H1 (cell line): Measurements from ENCODE around the gene DDAH2. TPM values are rescaled to one million over a fixed set of nuclear protein-coding genes. Genes with fewer than 3 reads are reported as not detected.

ENCODE experiments used
- CTCF ChIA-PET: fragments of 300-600 bp; sonication (Branson Sonifier 250); formaldehyde crosslinking; loops from one replicate; lab custom pipeline; 2021; ENCODE audit not compliant: partially characterized antibody; lab: Charles Lee
- POLR2A ChIA-PET: fragments of 300-600 bp; sonication (Branson Sonifier 250); formaldehyde crosslinking; loops from one replicate; lab custom pipeline; 2021; ENCODE audit warnings: inconsistent platforms; ENCODE audit not compliant: partially characterized antibody; lab: Charles Lee
- DNase-seq, 2 experiments: peaks; one replicate each; pipeline versions ENCODE4 v3.0.0 to v3.0.0-alpha.2; 2010 to 2022; ENCODE audit warnings: low spot score in 2 of 2, low read depth in 1 of 2, mixed read lengths in 1 of 2
- FAIRE-seq: peaks from 2 replicates; lab custom pipeline; 2011; peaks lifted over from hg19 to GRCh38; lab: Jason Lieb, UNC
- H2AFZ ChIP-seq: 2 replicates; pipeline ENCODE4 v1.8.1; 2012; ENCODE audit warnings: low read length, inconsistent platforms
- H2AK5ac ChIP-seq: 2 replicates; pipeline ENCODE4 v1.6.1; 2013; ENCODE audit warnings: low read depth, low read length
- H2BK120ac ChIP-seq: replicated peaks from 2 replicates; pipeline ENCODE3; 2013; ENCODE audit warnings: low read depth, low read length, inconsistent platforms
- H2BK12ac ChIP-seq: 2 replicates; pipeline ENCODE4 v1.6.1; 2013; ENCODE audit warnings: low read depth, low read length
- H2BK15ac ChIP-seq: 2 replicates; pipeline ENCODE4 v1.6.1; 2013; ENCODE audit warnings: low read length
- H2BK20ac ChIP-seq: 2 replicates; pipeline ENCODE4 v1.6.1; 2013; ENCODE audit warnings: low read length
- H2BK5ac ChIP-seq: 2 replicates; pipeline ENCODE4 v1.6.1; 2013; ENCODE audit warnings: low read depth, low read length
- H3K14ac ChIP-seq: 2 replicates; pipeline ENCODE4 v1.6.1; 2013; ENCODE audit warnings: inconsistent platforms; ENCODE audit not compliant: insufficient read length
- H3K18ac ChIP-seq: 2 replicates; pipeline ENCODE4 v1.6.1; 2013; ENCODE audit warnings: low read length; ENCODE audit errors: extremely low read depth
- H3K23ac ChIP-seq: 2 replicates; pipeline ENCODE4 v1.6.1; 2013; ENCODE audit warnings: inconsistent platforms; ENCODE audit not compliant: insufficient read length
- H3K23me2 ChIP-seq: 2 replicates; pipeline ENCODE4 v1.6.1; 2013; ENCODE audit warnings: low read depth, low read length
- H3K27ac ChIP-seq: 2 replicates; pipeline ENCODE4 v1.6.1; 2011; ENCODE audit warnings: low read depth, low read length, inconsistent platforms
- H3K27me3 ChIP-seq, 4 experiments: replicated peaks in 1 of 4; 1 replicate in 1 of 4; 2 replicates in 3 of 4; pipeline versions ENCODE4 v1.6.1 to v1.8.1; 2011 to 2013; ENCODE audit warnings: low read length in 3 of 4, mild to moderate bottlenecking in 3 of 4, inconsistent platforms in 2 of 4, mixed read lengths in 2 of 4, moderate library complexity in 1 of 4; ENCODE audit not compliant: control insufficient read depth in 3 of 4, insufficient read depth in 3 of 4; ENCODE audit errors: extremely low read depth in 1 of 4
- H3K36me3 ChIP-seq, 4 experiments: 2 replicates each; pipeline versions ENCODE4 v1.6.1 to v1.8.1; 2011 to 2013; ENCODE audit warnings: mild to moderate bottlenecking in 4 of 4, low read length in 3 of 4, moderate library complexity in 2 of 4, control low read depth in 1 of 4, inconsistent platforms in 1 of 4; ENCODE audit not compliant: insufficient read depth in 4 of 4, control insufficient read depth in 2 of 4
- H3K4ac ChIP-seq: replicated peaks from 2 replicates; pipeline ENCODE3; 2013; ENCODE audit warnings: low read length, low read depth, mixed read lengths, inconsistent platforms; ENCODE audit not compliant: insufficient read length
- H3K4me1 ChIP-seq, 4 experiments: replicated peaks in 1 of 4; 1 replicate in 1 of 4; 2 replicates in 3 of 4; pipeline versions ENCODE4 v1.6.1 to v1.8.1; 2011 to 2013; ENCODE audit warnings: low read length in 3 of 4, inconsistent platforms in 2 of 4, mixed read lengths in 1 of 4; ENCODE audit not compliant: insufficient read depth in 4 of 4, control insufficient read depth in 3 of 4
- H3K4me2 ChIP-seq, 2 experiments: 2 replicates each; pipeline versions ENCODE4 v1.6.1 to v1.8.1; 2011 to 2013; ENCODE audit warnings: low read depth in 2 of 2, low read length in 2 of 2, control low read depth in 1 of 2, inconsistent platforms in 1 of 2, mild to moderate bottlenecking in 1 of 2; ENCODE audit not compliant: insufficient read depth in 1 of 2
- H3K4me3 ChIP-seq, 4 experiments: fragments of 200-600, 300-600 bp in 1 of 4; sonication (generic), shearing (Covaris generic), sonication (Bioruptor Twin) in 1 of 4; 2 replicates each; pipeline versions ENCODE4 v1.5.1 to v1.8.1; 2011 to 2016; ENCODE audit warnings: low read length in 4 of 4, low read depth in 3 of 4, control low read depth in 2 of 4, inconsistent platforms in 2 of 4, mild to moderate bottlenecking in 2 of 4, mixed read lengths in 1 of 4, moderate library complexity in 1 of 4; ENCODE audit not compliant: insufficient read depth in 2 of 4; ENCODE audit errors: extremely low read depth in 1 of 4
- H3K56ac ChIP-seq: replicated peaks from 2 replicates; pipeline ENCODE3; 2013; ENCODE audit warnings: low read depth, mild to moderate bottlenecking, mixed read lengths, low read length, inconsistent platforms; ENCODE audit not compliant: insufficient read length
- H3K79me1 ChIP-seq: 2 replicates; pipeline ENCODE4 v1.6.1; 2013; ENCODE audit warnings: low read depth, low read length, control low read depth
- H3K79me2 ChIP-seq, 2 experiments: 2 replicates each; pipeline versions ENCODE4 v1.6.1 to v1.8.1; 2012 to 2013; ENCODE audit warnings: low read length in 2 of 2, mild to moderate bottlenecking in 2 of 2, inconsistent platforms in 1 of 2; ENCODE audit not compliant: insufficient read depth in 2 of 2, control insufficient read depth in 1 of 2
- H3K9ac ChIP-seq, 4 experiments: replicated peaks in 1 of 4; 1 replicate in 1 of 4; 2 replicates in 3 of 4; pipeline versions ENCODE4 v1.6.1 to v1.8.1; 2011 to 2013; ENCODE audit warnings: low read depth in 3 of 4, low read length in 3 of 4, control low read depth in 2 of 4, mild to moderate bottlenecking in 2 of 4, moderate library complexity in 2 of 4, inconsistent platforms in 1 of 4; ENCODE audit errors: extremely low read depth in 1 of 4
- H3K9me3 ChIP-seq, 2 experiments: 2 replicates each; pipeline versions ENCODE4 v1.6.1 to v1.8.1; 2012 to 2013; ENCODE audit warnings: mild to moderate bottlenecking in 2 of 2, moderate library complexity in 2 of 2, control low read depth in 1 of 2, inconsistent platforms in 1 of 2, low read depth in 1 of 2, low read length in 1 of 2, mixed read lengths in 1 of 2; ENCODE audit not compliant: insufficient read depth in 2 of 2
- H4K20me1 ChIP-seq, 2 experiments: replicated peaks in 1 of 2; 2 replicates each; pipeline versions ENCODE3 to v1.8.1; 2011 to 2013; ENCODE audit warnings: inconsistent platforms in 2 of 2, low read length in 2 of 2, mild to moderate bottlenecking in 1 of 2; ENCODE audit not compliant: insufficient read depth in 2 of 2, control insufficient read depth in 1 of 2
- H4K5ac ChIP-seq: 2 replicates; pipeline ENCODE4 v1.6.1; 2013; ENCODE audit warnings: low read length, low read depth, mixed read lengths, inconsistent platforms; ENCODE audit not compliant: insufficient read length
- H4K8ac ChIP-seq: 2 replicates; pipeline ENCODE4 v1.8.0; 2013; ENCODE audit warnings: mild to moderate bottlenecking, moderate library complexity, low read length, inconsistent platforms; ENCODE audit not compliant: insufficient read depth; ENCODE audit errors: extremely low read depth
- H4K91ac ChIP-seq: replicated peaks from 2 replicates; pipeline ENCODE3; 2013; ENCODE audit warnings: low read length, mixed read lengths, inconsistent platforms; ENCODE audit not compliant: insufficient read length
- ASH2L ChIP-seq: fragments of 200-600, 300-600 bp; sonication (generic); IDR thresholded peaks from one replicate; pipeline ENCODE4 v1.7.1; 2017; ENCODE audit warnings: low read length
- EP300 ChIP-seq, 2 experiments: IDR thresholded peaks; 1 replicate in 1 of 2; 2 replicates in 1 of 2; pipeline ENCODE4 v1.6.1; 2011 to 2012; ENCODE audit warnings: low read depth in 2 of 2, low read length in 2 of 2, mild to moderate bottlenecking in 2 of 2, borderline replicate concordance in 1 of 2, inconsistent platforms in 1 of 2, moderate library complexity in 1 of 2
- JUN ChIP-seq: IDR thresholded peaks from 2 replicates; pipeline ENCODE4 v1.6.1; 2011; ENCODE audit warnings: low read depth, mild to moderate bottlenecking, improper control_type of control experiment, low read length
- JUND ChIP-seq: IDR thresholded peaks from 2 replicates; pipeline ENCODE4 v1.6.1; 2011; ENCODE audit warnings: mild to moderate bottlenecking, improper control_type of control experiment, low read length
- MAFK ChIP-seq: IDR thresholded peaks from 2 replicates; pipeline ENCODE4 v1.6.1; 2012; ENCODE audit warnings: low read depth, mild to moderate bottlenecking, improper control_type of control experiment, low read length
- POLR2A ChIP-seq, 2 experiments: IDR thresholded peaks; 1 replicate in 1 of 2; 2 replicates in 1 of 2; pipeline ENCODE4 v1.6.1; 2011; ENCODE audit warnings: low read depth in 2 of 2, low read length in 2 of 2, mild to moderate bottlenecking in 2 of 2; ENCODE audit errors: control extremely low read depth in 1 of 2
- SAP30 ChIP-seq: fragments of 300-600 bp; sonication (generic); IDR thresholded peaks from 2 replicates; pipeline ENCODE4 v1.7.1; 2012; ENCODE audit warnings: low read length, moderate library complexity, mild to moderate bottlenecking, inconsistent platforms; ENCODE audit not compliant: insufficient read depth, insufficient replicate concordance
- SIN3A ChIP-seq, 2 experiments: IDR thresholded peaks in 1 of 2; conservative IDR thresholded peaks in 1 of 2; 2 replicates each; pipeline ENCODE4 v1.6.1; 2011 to 2012; ENCODE audit warnings: low read length in 2 of 2, improper control_type of control experiment in 1 of 2, low read depth in 1 of 2, mild to moderate bottlenecking in 1 of 2
- SIX5 ChIP-seq: IDR thresholded peaks from 2 replicates; pipeline ENCODE4 v1.6.1; 2011; ENCODE audit warnings: mild to moderate bottlenecking, low read depth, low read length
- SP1 ChIP-seq: IDR thresholded peaks from 2 replicates; pipeline ENCODE4 v1.6.1; 2011; ENCODE audit warnings: low read depth, low read length
- TAF1 ChIP-seq: IDR thresholded peaks from 2 replicates; pipeline ENCODE4 v1.6.1; 2011; ENCODE audit warnings: mild to moderate bottlenecking, low read depth, low read length
- WGBS, 2 experiments: shearing (Covaris generic) in 1 of 2; methylation state at CpG; one replicate each; pipeline versions ENCODE4 v1.1.6 to v1.1.7; 2013 to 2015; ENCODE audit warnings: low lambda C conversion rate in 2 of 2, mixed read lengths in 2 of 2, inconsistent platforms in 1 of 2, low coverage in 1 of 2, missing lambda C conversion rate in 1 of 2; ENCODE audit not compliant: insufficient replicate concordance in 2 of 2, insufficient coverage in 1 of 2, insufficient read length in 1 of 2; ENCODE audit errors: extremely low coverage in 1 of 2, missing lambda C conversion rate in 1 of 2; 5-methylcytosine and 5-hydroxymethylcytosine counted together
- polyA plus RNA-seq, 7 experiments: library from polyadenylated mRNA; depleted of rRNA in 3 of 7; stranded (reverse) in 5 of 7; unstranded in 2 of 7; fragments of >200 nt in 5 of 7; fragments of 200-250 nt in 2 of 7; gene quantifications; 1 replicate in 5 of 7; 2 replicates in 1 of 7; 4 replicates in 1 of 7; pipeline versions ENCODE4 v1.2.1 to v1.2.3, GENCODE V29; 2011 to 2013; ENCODE audit warnings: missing spikeins in 2 of 7, mixed read lengths in 2 of 7
- total RNA-seq: library from RNA; stranded (reverse); fragmentation: NEBNext Ultra II Directional; extraction: Animal tissue kit (Norgen Biotek cat#: 25700); gene quantifications from 2 replicates; pipeline ENCODE4 v1.2.1, GENCODE V29; 2021

DDAH2 gene
- total and polyA plus RNA-seq, 2 of the 8 experiments (the other 6 are each of a cell fraction or from before 2014, with no cell fraction given) = 53.3 to 73.5 TPM

GRCh38 chr6:31734821-31735406 lies 5.8 kb upstream of the DDAH2 start:
- H3K27ac ChIP-seq = peak overlapping the region; percentile 25
- 0 out of 2 replicates have a peak overlapping the region, but pooled peaks have one; percentile 61 for H2BK20ac ChIP-seq
- H3K23ac ChIP-seq = no peak overlapping the region
- peaks cover 20% of the 10 kb centered on the region for H3K23me2 ChIP-seq
- H3K4me2 ChIP-seq = peak overlapping the region; percentile 78 to 99
- POLR2A ChIA-PET = interaction anchor here (0.6 to 8.7 kb wide), 29 partner anchors 10 to 346 kb away, joined by 3 to 73 read pairs (median 4); partner anchors contain the start of genes CSNK2B, DDX39B, GPANK1 and LY6G6C
- H4K20me1 ChIP-seq = peaks cover 4 to 5% of the 10 kb centered on the region in 2 experiments
- H3K14ac ChIP-seq = no peak overlapping the region
- H3K79me2 ChIP-seq = peaks cover 0 to 26% of the 10 kb centered on the region in 2 experiments; a peak in 2 of 4 replicates
- CTCF ChIA-PET = interaction anchor here (0.6 to 5.6 kb wide), 11 partner anchors 10 to 287 kb away, joined by 3 to 23 read pairs (median 3); no protein-coding TSS in a partner anchor
- no peaks in the 10 kb centered on the region for H3K27me3 ChIP-seq
- peak overlapping the region; percentile 42; the same call in 1 of the 2 replicates for H4K8ac ChIP-seq
- H3K4ac ChIP-seq = no peak overlapping the region
- H2BK5ac ChIP-seq = peak overlapping the region; percentile 97
- peaks cover 8% of the 10 kb centered on the region; the same call in 1 of the 2 replicates for H3K79me1 ChIP-seq
- H2BK15ac ChIP-seq = peak overlapping the region; percentile 54; the same call in 1 of the 2 replicates
- peak overlapping the region in 3 of 4 experiments; percentile 40 to 77 (median 63); a peak in 6 of 7 replicates for H3K9ac ChIP-seq
- 3% methylated on average over 17 of the region's 18 CpGs; no CpG with 5 or more reads in 1 of the 2 experiments for WGBS, 2 experiments
- DNase-seq (peak; percentile 56 to 74), FAIRE-seq (no peak)
- H3K4me1 ChIP-seq = peaks cover 22 to 32% (median 25%) of the 10 kb centered on the region in 4 experiments
- peak overlapping the region; percentile 71; the same call in 1 of the 2 replicates for H3K18ac ChIP-seq
- no peak overlapping the region for H3K56ac ChIP-seq
- no peaks in the 10 kb centered on the region for H3K9me3 ChIP-seq
- peak overlapping the region; percentile 82 to 98 (median 92) for H3K4me3 ChIP-seq
- H2BK12ac ChIP-seq = 0 out of 2 replicates have a peak overlapping the region, but pooled peaks have one; percentile 1
- no peak overlapping the region for H2AFZ ChIP-seq
- no peak overlapping the region for H2BK120ac ChIP-seq
- H4K91ac ChIP-seq = no peak overlapping the region
- H4K5ac ChIP-seq = no peak overlapping the region
- no peak overlapping the region for H2AK5ac ChIP-seq
- H3K36me3 ChIP-seq = peaks cover 10 to 30% (median 21%) of the 10 kb centered on the region in 4 experiments
- TF ChIP-seq JUN (peak; percentile 74), SAP30 (peak; percentile 88), POLR2A (IDR thresholded peaks at IDR 0.05; ENCODE audit: control extremely low read depth in 1 of 2, low read depth in 2 of 2, low read length in 2 of 2) (peak in 1 of 2 experiments; percentile 43; a peak in 1 of 3 replicates), TAF1 (0 out of 2 replicates have a peak, but pooled peaks have one; percentile 24), EP300 (IDR thresholded peaks at IDR 0.05; ENCODE audit: borderline replicate concordance in 1 of 2, low read depth in 2 of 2, low read length in 2 of 2) (peak in 1 of 2 experiments; percentile 47; a peak in 1 of 3 replicates), SIN3A (conservative IDR thresholded peaks at IDR 0.05 in 1 of 2, IDR thresholded peaks at IDR 0.05 in 1 of 2; ENCODE audit: low read depth in 1 of 2, low read length in 2 of 2) (peak; percentile 93 to 94; a peak in 3 of 4 replicates), SIX5 (no peak), ASH2L (peak; percentile 18), SP1 (peak; percentile 72; the same call in 1 of the 2 replicates), MAFK (no peak), JUND (peak; percentile 97)
